GM12891 (cell line): ENCODE data around the gene MAN2A2.

Experiments used
- PAX5 ChIP-seq: IDR thresholded peaks from 2 replicates; pipeline ENCODE4 v1.6.1; 2011; ENCODE audit warnings: low read length, moderate library complexity, mild to moderate bottlenecking; ENCODE audit not compliant: insufficient read depth, severe bottlenecking
- POLR2A ChIP-seq: IDR thresholded peaks from 2 replicates; pipeline ENCODE4 v1.6.1; 2011; ENCODE audit warnings: low read depth, low read length, control low read depth
- POLR2AphosphoS5 ChIP-seq: IDR thresholded peaks from 2 replicates; pipeline ENCODE4 v1.6.1; 2011; ENCODE audit warnings: low read depth, low read length, control low read depth
- SPI1 ChIP-seq: IDR thresholded peaks from 2 replicates; pipeline ENCODE4 v1.6.1; 2011; ENCODE audit warnings: low read depth, low read length, control low read depth
- TAF1 ChIP-seq: IDR thresholded peaks from 2 replicates; pipeline ENCODE4 v1.6.1; 2011; ENCODE audit warnings: low read depth, low read length, control low read depth

DNA sequence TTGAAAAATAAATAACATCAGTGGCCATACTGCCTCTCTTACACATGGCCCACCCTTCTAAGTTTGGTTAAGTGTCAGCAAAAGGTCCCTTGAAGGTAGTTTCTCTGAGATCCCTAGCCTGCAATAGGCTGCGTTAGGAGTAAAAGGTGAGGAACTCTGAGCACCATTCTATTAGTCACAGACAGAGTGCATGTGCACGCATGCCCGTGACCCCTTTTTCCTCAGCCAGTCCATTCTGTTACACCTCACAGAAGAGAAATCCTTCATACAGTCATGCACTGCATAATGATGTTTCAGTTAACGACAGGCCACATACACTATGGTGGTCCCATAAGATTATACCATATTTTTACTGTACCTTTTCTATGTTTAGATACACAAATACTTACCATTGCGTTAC lies 64.1 kb downstream of the MAN2A2 start:
- TF ChIP-seq POLR2AphosphoS5 (no peak), POLR2A (no peak), TAF1 (no peak), SPI1 (no peak), PAX5 (no peak)
